ENCODE measurements around the gene IL1RAPL2. TPM values are rescaled to one million over a fixed set of nuclear protein-coding genes. Genes with fewer than 3 reads are reported as not detected.

Gene IL1RAPL2
- total and polyA plus RNA-seq, 7 donors: not detected

GRCh38 chrX:105274091-105274490, 708.1 kb downstream of the IL1RAPL2 start:
- Histone ChIP-seq H3K4me3 (no peak overlapping the region), H3K27ac (no peak overlapping the region), H3K27me3 (ENCODE audit: insufficient read depth in 3 of 3, low read length in 2 of 3) (peaks cover 0 to 19% (median 0%) of the 10 kb centered on the region in 3 donors), H3K4me1 (no peaks in the 10 kb centered on the region), H3K36me3 (ENCODE audit: insufficient read depth in 1 of 2, low read depth in 1 of 2) (no peaks in the 10 kb centered on the region), H3K9me3 (no peaks in the 10 kb centered on the region)
- DNase-seq: no peak
- no peak for TF ChIP-seq CTCF (IDR thresholded peaks at IDR 0.05)
- no peak for ATAC-seq
- WGBS, 3 donors: 64 to 86% (median 86%) methylated on average over 2 of the region's 2 CpGs
- intact Hi-C loops (cut with DNase I): no loop called here

- H3K9me3 ChIP-seq: no peaks in the 10 kb centered on the region
- intact Hi-C loops (cut with DNase I): no loop called here
- no peaks in the 10 kb centered on the region for H3K36me3 ChIP-seq (ENCODE audit: insufficient read depth in 1 of 2, low read depth in 1 of 2)
- DNase-seq: no peak
- peaks cover 0 to 18% (median 0%) of the 10 kb centered on the region in 3 donors for H3K27me3 ChIP-seq (ENCODE audit: insufficient read depth in 3 of 3, low read length in 2 of 3)
- no peak for TF ChIP-seq CTCF (IDR thresholded peaks at IDR 0.05)
- no peak overlapping the region for H3K27ac ChIP-seq
- H3K4me1 ChIP-seq: no peaks in the 10 kb centered on the region
- H3K4me3 ChIP-seq: no peak overlapping the region
- 72 to 89% (median 85%) methylated on average over 1 of the region's 1 CpG for WGBS, 3 donors
- no peak for ATAC-seq
Observed at GRCh38 chrX:105277132-105277531, 711.1 kb downstream of the IL1RAPL2 start.

GRCh38 chrX:105282077-105282476, 716.1 kb downstream of the IL1RAPL2 start:
- no peak for DNase-seq
- H3K27me3 ChIP-seq (ENCODE audit: insufficient read depth in 3 of 3, low read length in 2 of 3): peaks cover 0 to 6% (median 0%) of the 10 kb centered on the region in 3 donors
- no peak for ATAC-seq
- intact Hi-C loops (cut with DNase I): no loop called here
- no peaks in the 10 kb centered on the region for H3K9me3 ChIP-seq
- H3K4me3 ChIP-seq: no peak overlapping the region
- 43 to 61% (median 44%) methylated on average over 1 of the region's 1 CpG for WGBS, 3 donors
- TF ChIP-seq CTCF (IDR thresholded peaks at IDR 0.05): no peak
- H3K4me1 ChIP-seq: no peaks in the 10 kb centered on the region
- H3K27ac ChIP-seq: no peak overlapping the region
- H3K36me3 ChIP-seq (ENCODE audit: insufficient read depth in 1 of 2, low read depth in 1 of 2): no peaks in the 10 kb centered on the region

- no peak for ATAC-seq
- intact Hi-C loops (cut with DNase I): no loop called here
Observed at GRCh38 chrX:105297041-105297440, 731.0 kb downstream of the IL1RAPL2 start.

More at GRCh38 chrX:105297041-105297440, 731.0 kb downstream of the IL1RAPL2 start:
- H3K36me3 ChIP-seq (ENCODE audit: insufficient read depth in 1 of 2, low read depth in 1 of 2): no peaks in the 10 kb centered on the region
- no peaks in the 10 kb centered on the region for H3K4me1 ChIP-seq
- DNase-seq: no peak
- peaks cover 0 to 34% (median 0%) of the 10 kb centered on the region in 3 donors for H3K27me3 ChIP-seq (ENCODE audit: insufficient read depth in 3 of 3, low read length in 2 of 3)
- 57 to 80% (median 62%) methylated on average over 3 of the region's 3 CpGs for WGBS, 3 donors
- no peak for TF ChIP-seq CTCF (IDR thresholded peaks at IDR 0.05)
- H3K9me3 ChIP-seq: no peaks in the 10 kb centered on the region
- no peak overlapping the region for H3K27ac ChIP-seq
- no peak overlapping the region for H3K4me3 ChIP-seq

All from psoas muscle (tissue), 8 donors.